Rectal smooth muscle tissue (tissue), 1 donor: Measurements from ENCODE around the gene NFRKB.
"Not testable (repeated sequence)": the region's sequence is repeated elsewhere in the genome, so short reads cannot be mapped to it uniquely, and the experiment has no call there.

Experiments used
- H3K27ac ChIP-seq: one replicate; pipeline ENCODE4 v1.7.0; 2013; ENCODE audit warnings: low read depth, low read length, inconsistent platforms
- H3K27me3 ChIP-seq: one replicate; pipeline ENCODE4 v1.7.0; 2013; ENCODE audit warnings: low read length; ENCODE audit not compliant: control insufficient read depth, insufficient read depth
- H3K36me3 ChIP-seq: one replicate; pipeline ENCODE4 v1.7.0; 2013; ENCODE audit warnings: low read length; ENCODE audit not compliant: control insufficient read depth, insufficient read depth
- H3K4me1 ChIP-seq: one replicate; pipeline ENCODE4 v1.7.0; 2013; ENCODE audit warnings: low read length; ENCODE audit not compliant: control insufficient read depth, insufficient read depth
- H3K4me3 ChIP-seq: one replicate; pipeline ENCODE4 v1.7.0; 2013; ENCODE audit warnings: low read length
- H3K9ac ChIP-seq: one replicate; pipeline ENCODE4 v1.7.0; 2013; ENCODE audit warnings: low read length

The NFRKB gene

DNA sequence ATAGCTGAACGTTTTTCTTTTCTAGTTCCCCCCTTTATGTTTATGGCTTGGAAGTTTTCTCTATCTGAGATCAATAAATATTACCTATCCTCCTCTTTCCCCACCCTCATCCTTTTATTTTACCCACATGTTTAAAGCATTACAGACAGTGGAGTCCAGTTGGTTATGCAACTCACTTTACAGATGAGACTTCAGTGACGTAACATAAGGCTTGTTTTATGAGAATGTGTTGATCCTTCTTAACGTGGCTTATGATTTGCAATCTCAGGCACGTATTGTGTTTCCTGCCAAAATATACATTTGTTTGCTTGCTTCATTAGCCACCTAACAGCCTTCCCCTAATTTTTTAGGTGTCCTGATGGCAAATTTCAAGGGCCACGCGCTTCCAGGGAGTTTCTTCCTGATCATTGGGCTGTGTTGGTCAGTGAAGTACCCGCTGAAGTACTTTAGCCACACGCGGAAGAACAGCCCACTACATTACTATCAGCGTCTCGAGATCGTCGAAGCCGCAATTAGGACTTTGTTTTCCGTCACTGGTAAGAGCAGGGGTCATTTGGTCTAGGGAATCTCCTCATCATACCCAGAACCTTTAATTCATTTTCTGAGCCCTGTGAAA, 43.1 kb downstream of the NFRKB start:
- Histone ChIP-seq H3K4me3 (no peak overlapping the region), H3K27ac (no peak overlapping the region), H3K4me1 (no peaks in the 10 kb centered on the region), H3K9ac (no peak overlapping the region), H3K27me3 (no peaks in the 10 kb centered on the region), H3K36me3 (peaks cover 3% of the 10 kb centered on the region)

DNA sequence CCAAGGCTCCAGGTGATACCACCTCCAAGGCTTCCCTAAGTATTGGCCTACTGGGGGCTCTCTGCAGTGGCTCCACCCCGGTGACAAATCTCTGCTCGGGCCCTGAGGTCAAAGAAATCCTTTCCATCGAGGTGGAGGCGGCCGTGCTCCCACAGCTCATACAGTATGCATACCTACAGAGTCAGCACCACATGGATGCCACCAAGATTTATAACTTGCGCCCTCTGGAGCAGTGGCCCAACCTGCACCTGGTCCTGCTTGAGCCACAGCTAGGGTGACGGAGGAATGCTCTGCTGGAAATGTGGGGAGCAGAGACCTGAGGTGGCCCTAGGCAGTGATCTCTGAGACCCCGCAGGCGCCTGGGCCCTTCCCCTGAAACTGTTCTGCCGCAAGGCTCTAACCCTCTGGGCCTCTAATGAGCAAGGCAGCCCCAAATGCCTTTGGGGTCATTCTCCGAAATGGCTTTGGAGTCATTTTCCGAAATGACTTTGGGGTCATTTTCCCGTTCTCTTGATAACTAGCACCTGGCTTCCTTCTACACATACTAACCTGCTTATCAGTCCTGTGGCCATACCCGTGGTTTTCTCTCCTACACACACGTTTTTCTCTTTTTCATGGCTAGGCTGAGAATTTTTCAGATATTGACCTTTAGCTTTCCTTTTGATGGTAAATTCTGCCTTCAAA, 45.8 kb downstream of the NFRKB start:
- Histone ChIP-seq H3K27me3 (no peaks in the 10 kb centered on the region), H3K9ac (no peak overlapping the region), H3K4me3 (no peak overlapping the region), H3K27ac (no peak overlapping the region), H3K36me3 (no peaks in the 10 kb centered on the region), H3K4me1 (no peaks in the 10 kb centered on the region)

DNA sequence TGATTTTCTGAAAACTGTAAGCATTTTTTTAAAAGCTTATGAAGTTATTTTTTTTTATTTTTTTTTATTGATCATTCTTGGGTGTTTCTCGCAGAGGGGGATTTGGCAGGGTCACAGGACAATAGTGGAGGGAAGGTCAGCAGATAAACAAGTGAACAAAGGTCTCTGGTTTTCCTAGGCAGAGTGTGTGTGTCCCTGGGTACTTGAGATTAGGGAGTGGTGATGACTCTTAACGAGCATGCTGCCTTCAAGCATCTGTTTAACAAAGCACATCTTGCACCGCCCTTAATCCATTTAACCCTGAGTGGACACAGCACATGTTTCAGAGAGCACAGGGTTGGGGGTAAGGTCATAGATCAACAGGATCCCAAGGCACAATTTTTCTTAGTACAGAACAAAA, 48.0 kb downstream of the NFRKB start:
- not testable (repeated sequence) for H3K4me1 ChIP-seq, H3K36me3 ChIP-seq, H3K27ac ChIP-seq, H3K9ac ChIP-seq, H3K4me3 ChIP-seq, H3K27me3 ChIP-seq

DNA sequence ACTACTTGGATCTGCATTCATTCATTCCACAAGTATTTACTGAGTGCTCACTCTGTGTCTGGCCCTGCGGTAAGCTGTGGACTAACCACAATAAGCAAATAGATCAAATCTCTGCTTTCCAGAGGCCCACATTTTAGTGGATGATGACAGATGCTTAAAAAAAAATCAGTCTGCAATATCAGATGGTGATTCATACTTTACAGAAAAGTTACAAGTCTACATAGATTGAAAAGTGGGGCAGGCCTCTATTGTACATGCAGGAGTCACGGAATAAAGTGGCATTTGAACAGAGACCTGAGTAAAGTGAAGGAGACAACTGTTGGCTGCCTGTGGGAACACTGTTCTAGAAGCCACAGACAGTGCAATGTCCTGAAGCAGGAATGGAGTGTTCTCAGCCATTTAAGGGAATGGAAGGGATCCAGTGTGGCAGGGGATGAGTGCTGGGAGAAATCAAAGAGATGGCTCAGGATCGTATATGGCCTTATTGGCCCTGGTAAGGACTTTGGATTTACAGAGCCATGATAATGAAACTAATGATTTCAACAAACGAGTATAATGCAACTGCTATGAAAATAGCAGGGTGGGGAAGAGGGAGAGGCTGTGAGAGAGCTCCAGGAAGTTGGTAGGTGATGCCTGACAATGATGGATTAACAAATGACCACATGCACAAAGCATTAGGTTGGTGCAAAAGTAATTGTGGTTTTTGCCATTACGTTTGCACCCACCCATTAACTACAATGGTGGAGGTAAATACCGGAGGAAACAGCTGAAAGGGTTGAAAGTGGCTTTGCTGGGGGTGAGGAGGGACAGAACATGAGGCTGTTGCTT, 48.7 kb downstream of the NFRKB start:
- H3K27ac ChIP-seq: no peak overlapping the region
- no peaks in the 10 kb centered on the region for H3K27me3 ChIP-seq
- H3K36me3 ChIP-seq: no peaks in the 10 kb centered on the region
- H3K4me3 ChIP-seq: no peak overlapping the region
- no peak overlapping the region for H3K9ac ChIP-seq
- no peaks in the 10 kb centered on the region for H3K4me1 ChIP-seq
